GF-D8 (cell line): ENCODE results near the gene PIEZO2.

Experiments
- DNase-seq: peaks from one replicate; lab custom pipeline; 2025; lab: John Stamatoyannopoulos, UW

PIEZO2 gene

GRCh38 chr18:10896851-10897250, 252.5 kb downstream of the PIEZO2 start:
- no peak for DNase-seq

GRCh38 chr18:10895976-10896375, 253.4 kb downstream of the PIEZO2 start:
- DNase-seq, result no peak

- DNase-seq, result no peak
Measured at GRCh38 chr18:10894501-10894900, 254.9 kb downstream of the PIEZO2 start.

GRCh38 chr18:10893761-10894160, 255.6 kb downstream of the PIEZO2 start:
- no peak for DNase-seq

DNA sequence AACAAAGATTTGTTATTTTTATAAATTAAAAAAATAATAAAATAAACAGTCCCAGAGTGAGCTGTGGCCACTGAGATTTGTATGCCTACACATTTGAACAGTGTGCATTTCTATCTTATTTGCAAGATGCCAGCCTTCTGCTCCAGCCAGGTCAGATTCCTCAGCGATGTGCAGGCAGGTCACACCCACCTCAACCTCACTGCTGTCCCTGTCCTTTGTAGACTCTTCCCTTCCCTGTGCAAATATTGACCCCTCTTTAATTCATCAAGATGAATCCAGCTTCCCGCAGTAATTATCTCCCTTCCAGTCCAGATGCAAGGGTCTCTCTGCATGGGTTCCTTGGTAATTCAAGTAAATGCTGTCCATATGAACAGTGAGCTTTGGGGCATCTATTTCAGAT, 256.2 kb downstream of the PIEZO2 start:
- no peak for DNase-seq

- no peak for DNase-seq
Measured at GRCh38 chr18:10892786-10893185, 256.6 kb downstream of the PIEZO2 start.

- DNase-seq, result no peak
Measured at GRCh38 chr18:10890022-10890421, 259.3 kb downstream of the PIEZO2 start.

- DNase-seq, result no peak
Measured at GRCh38 chr18:10878703-10879102, 270.7 kb downstream of the PIEZO2 start.

- DNase-seq, result no peak
Measured at GRCh38 chr18:10877987-10878386, 271.4 kb downstream of the PIEZO2 start.

- DNase-seq, result no peak
Measured at GRCh38 chr18:10875811-10876210, 273.6 kb downstream of the PIEZO2 start.

DNA sequence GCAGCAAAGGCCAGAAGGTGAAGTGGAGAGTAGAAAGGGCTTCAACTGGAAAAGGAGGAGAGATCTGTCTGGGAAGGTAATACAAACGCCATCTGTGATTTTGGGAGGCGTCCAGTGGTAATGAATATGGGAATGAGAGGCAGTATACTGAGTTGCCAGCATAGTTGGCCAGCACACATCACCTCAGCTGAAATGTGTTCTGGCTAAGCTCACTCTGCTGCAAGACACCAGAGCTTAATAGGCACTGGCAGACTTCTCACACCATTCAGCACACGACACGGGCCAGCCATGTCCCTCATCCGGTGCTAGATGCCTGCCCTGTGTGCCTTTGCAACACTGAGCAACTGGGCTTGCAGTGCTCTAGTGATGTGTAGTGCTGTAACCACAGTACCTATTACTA, 277.1 kb downstream of the PIEZO2 start:
- no peak for DNase-seq

GRCh38 chr18:10864722-10865121, 284.6 kb downstream of the PIEZO2 start:
- no peak for DNase-seq

DNA sequence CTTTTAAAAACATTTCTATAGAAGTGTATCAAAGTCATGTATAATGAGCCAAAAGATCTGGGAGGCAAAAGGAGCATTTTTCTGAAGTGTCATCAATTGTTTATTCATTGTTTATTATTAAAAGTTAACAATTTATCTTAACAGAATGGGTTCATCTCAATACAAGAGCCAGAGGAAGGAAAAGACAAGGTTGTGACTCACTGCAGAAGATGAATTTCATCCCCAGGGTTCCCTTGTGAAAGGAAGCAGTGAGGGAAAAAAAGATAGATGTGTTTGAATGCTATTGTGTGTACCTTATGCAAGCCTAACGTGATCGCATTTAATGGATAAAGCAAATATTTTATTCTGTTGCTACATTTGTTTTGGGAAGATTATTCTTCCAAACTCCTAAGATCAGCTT, 286.3 kb downstream of the PIEZO2 start:
- DNase-seq, result no peak

DNA sequence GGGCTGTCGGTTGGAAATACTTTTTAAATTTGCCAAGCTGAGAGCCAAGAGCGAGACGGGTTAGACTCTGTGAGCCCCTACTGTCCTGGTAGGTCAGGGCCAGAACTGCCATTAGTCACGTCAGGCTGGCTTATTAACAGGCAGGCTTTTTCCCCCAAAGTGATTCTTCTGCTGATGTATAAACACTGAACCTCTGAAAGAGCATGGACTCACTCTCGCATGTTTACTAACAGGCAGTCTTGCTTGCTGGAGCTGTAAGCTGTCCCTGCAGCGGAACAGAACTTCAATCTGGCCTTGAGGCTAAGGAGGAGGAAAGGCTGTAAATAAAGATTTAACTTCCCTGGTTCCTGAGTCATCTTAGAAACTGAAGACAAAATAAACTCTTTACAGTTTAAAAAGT, 288.4 kb downstream of the PIEZO2 start:
- no peak for DNase-seq

- no peak for DNase-seq
Measured at GRCh38 chr18:10860382-10860781, 289.0 kb downstream of the PIEZO2 start.

GRCh38 chr18:10858477-10858876, 290.9 kb downstream of the PIEZO2 start:
- no peak for DNase-seq

GRCh38 chr18:10856132-10856531, 293.2 kb downstream of the PIEZO2 start:
- no peak for DNase-seq

- DNase-seq, result no peak
Measured at GRCh38 chr18:10852385-10853303, 296.7 kb downstream of the PIEZO2 start.

GRCh38 chr18:10851824-10852319, 297.5 kb downstream of the PIEZO2 start:
- peak; percentile 30 for DNase-seq

GRCh38 chr18:10850840-10851239, 298.5 kb downstream of the PIEZO2 start:
- no peak for DNase-seq

- no peak for DNase-seq
Measured at GRCh38 chr18:10850216-10850615, 299.2 kb downstream of the PIEZO2 start.

DNA sequence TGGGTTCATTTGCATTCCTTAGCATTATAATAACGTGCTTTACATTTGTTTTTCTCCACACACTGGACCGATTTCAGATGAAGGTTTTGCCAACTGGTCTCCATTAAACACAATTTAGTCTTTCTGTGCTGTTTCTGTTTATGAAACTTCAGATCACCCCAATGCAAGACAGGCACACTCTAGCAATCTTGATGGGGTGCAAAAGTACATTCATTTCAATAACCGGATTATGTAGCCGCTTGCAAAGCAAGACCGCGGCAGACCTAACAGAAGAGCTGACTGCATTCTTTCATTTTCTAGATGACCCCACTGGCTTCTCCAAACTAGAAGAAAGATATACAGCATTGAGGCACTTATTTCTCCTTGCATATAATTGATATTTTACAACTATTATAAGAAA, 301.5 kb downstream of the PIEZO2 start:
- no peak for DNase-seq

DNA sequence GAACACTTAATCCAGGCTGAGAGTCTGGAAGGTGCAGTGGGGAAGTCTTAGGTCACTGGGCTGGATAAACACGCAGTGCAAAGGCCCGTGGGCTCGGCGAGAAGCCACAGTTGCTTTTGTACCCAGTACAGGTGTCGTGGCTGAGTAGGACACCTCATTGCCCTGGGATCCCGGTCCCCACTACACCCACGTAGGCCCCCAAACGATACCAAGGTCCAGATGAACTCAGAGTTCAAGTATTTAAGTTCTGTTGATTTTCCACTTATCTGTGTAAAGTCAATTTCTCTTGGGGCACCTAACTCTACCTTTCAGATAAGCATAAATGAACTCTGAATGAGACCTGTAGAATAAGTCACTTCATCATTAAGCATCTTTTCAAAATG, 302.0 kb downstream of the PIEZO2 start:
- no peak for DNase-seq
